SK-N-MC (cell line): ENCODE results near the gene PIK3R2.

Source experiments
- EZH2 ChIP-seq: fragments of 200-600 bp; sonication (generic); IDR thresholded peaks from one replicate; pipeline ENCODE4 v1.6.1; 2017; ENCODE audit warnings: antibody characterized with exemption
- POLR2AphosphoS5 ChIP-seq: IDR thresholded peaks from 2 replicates; pipeline ENCODE4 v1.6.1; 2012; ENCODE audit warnings: mild to moderate bottlenecking, low read depth, low read length, borderline replicate concordance

GRCh38 chr19:18150776-18151624, 2.0 kb upstream of the PIK3R2 start:
- TF ChIP-seq EZH2 = no peak
- no peak for TF ChIP-seq POLR2AphosphoS5
